Stimulated activated CD4-positive, alpha-beta T cell treated with anti-CD3 and anti-CD28 coated beads, Interleukin-2, amount 100 ng/mL, for 24 hours (primary cell): ENCODE results near the gene TTF2.

Experiments used
- DNase-seq, 2 donors: peaks; one replicate each; pipeline ENCODE4 v3.0.0-alpha.2; 2020

TTF2 gene

DNA sequence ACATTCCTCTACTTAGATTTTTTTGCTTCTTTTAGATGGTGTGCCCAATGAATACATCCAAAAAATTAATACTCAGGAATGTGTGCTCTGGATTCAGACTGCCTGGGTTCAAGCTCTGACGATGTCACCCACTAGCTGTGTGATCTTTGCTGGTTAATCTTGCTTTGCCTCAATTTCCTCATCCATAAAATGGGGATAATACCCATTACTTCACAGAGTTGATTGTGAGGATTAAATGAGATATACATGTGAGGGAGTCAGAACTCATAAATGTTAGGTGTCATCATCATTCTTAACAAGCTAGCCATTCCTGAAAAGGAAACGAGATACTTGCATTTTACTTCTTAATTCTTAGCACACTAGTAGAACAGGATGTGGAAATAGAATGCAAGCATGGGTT, 12.9 kb upstream of the TTF2 start:
- DNase-seq, result no peak

DNA sequence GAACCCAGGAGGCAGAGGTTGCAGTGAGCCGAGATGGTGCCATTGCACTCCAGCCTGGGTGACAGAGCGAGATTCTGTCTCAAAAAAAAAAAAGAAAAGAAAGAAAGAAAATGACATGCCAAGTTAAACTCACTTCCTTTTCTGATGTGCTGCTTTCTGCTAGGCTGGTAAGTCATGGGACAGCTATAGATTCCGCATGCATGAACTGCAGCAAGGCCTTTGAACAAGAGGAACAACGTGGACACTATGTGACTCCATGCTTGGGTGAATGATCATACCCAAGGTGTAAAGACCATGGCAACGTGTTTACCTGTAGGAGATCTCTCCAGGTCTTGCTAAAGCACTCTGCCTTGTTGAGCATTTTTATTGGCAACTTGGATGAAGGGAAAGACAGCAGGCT, 10.3 kb upstream of the TTF2 start:
- no peak for DNase-seq

DNA sequence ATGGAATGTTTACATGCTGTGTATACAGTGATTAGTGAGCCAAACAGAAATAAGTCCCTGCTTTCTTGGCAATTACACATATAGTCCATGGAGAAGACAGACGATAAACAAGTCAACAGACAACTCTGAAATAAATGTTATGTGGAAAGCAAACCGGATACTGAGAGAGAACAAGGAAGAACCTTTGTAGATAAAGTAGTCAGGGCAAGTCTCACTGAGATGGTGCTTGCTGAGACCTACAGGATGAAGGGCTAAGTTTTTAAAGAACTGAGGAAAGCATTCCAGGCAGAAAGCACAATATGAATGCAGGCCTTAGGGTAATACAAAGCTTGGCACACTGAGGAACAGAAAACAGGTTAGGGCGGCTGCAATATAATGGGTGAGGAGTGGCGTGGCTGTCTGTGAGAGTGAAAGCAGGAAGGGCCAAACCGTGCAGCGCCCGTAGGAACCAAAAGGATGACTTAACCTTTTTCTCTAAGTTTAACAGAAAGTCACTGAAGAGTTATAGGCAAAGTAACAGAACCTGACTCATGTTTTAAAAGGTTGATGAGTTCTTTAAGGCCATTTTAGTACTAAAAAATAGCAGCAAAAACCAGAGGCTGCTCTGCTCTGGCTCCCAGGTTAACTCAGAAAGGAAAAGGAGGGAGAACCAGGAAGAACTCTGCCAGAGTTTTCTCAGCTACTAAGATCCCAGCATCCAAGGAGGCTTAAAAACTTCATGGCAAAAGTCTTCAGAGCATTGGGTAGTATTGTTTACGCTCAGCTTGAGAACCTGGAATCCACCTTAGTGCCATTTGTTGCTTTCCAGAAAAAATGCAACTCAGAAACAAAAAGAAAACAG, 8.7 kb upstream of the TTF2 start:
- peak; percentile 32 to 39 for DNase-seq

DNA sequence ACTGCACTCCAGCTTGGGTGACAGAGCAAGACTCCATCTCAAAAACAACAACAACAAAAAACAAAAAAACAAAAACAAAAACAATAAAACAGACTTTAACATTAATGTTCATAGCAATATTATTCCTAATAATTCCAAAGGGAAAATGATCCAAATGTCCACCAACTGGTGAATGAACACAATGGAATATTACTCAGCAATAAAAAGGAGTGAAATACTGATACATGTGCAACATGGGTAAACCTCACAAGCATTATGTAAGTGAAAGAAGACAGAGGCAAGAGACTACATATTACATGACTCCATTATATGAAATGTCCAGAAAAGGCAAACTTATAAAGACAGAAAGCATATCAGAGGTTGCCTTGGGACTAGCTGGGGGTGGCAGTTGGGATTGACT, 6.1 kb upstream of the TTF2 start:
- DNase-seq, result no peak

DNA sequence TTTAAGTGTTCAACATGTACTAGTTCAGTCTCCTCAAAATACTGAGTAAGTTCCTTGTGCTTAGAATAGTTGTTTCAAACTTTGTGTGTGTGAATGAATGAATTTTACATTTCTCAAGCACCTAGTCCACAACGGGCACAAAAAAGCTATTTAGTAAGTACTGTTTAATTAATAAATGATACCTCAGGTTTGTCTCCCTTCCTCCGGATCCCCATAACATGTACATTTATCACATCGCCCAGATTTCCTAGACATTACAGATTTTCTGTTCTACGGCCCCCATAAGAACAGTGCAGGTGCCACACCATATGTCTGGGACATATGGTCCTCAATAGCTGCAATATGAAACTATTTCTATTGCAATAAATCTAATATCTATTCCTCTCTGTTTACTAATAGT, 1.3 kb upstream of the TTF2 start:
- no peak for DNase-seq

DNA sequence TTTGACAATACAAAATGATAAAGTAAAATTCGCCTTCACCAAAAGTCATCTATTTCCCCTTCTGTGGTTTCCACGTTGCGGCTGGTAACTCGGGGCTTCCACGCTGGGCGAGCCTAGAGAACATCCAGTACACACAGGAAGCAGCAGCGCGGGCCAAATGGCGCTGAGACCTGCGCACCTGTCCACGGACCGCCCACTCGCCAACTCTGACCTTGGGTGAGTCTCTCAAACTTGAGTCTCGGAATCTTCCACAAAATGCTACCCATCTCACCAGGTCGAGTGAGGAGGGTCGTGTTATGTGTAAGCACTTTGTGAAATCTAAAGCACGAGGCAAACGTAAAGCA, 820 bp upstream of the TTF2 start:
- peak; percentile 67 to 78 for DNase-seq

DNA sequence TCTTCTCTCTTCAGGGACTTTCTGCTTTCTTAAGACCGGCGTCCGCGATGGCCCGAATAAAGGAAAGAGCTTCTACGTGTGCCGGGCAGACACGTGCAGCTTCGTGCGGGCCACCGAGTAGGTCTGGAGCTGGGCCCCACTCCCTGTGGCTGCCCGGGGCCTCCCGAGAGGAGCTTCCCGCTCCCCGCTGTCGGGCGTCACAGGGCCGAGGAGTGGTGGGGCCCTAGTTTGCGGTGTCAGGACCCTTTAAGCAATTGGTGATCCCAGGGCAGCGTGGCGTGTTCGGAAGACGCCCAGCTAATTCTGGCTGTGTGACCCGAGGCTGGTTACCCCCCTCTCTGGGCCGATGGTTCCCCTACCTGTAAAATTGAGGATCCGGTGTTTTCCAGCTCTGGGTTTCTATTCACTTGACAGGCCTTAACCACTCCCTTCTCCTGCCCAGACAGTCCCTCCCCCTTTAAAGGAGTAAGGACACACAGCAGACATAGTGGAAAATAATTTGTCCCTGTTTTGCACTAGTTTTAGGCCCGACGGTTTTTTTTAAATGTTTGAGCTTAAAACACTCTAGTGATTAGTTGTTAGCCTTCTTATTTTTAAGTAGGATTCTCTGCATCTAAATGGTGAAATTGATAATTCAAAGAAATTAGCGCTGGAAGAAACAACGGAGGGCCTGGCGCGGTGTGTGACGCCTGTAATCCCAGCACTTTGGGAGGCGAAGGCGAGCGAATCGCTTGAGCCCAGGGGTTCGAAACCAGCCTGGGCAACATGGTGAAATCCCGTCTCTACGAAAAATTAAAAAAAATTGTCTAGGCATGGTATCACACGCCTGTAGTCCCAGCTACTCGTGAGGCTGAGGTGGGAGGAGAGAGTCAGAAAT, 553 bp downstream of the TTF2 start:
- peak in 1 of 2 donors; percentile 44 for DNase-seq

DNA sequence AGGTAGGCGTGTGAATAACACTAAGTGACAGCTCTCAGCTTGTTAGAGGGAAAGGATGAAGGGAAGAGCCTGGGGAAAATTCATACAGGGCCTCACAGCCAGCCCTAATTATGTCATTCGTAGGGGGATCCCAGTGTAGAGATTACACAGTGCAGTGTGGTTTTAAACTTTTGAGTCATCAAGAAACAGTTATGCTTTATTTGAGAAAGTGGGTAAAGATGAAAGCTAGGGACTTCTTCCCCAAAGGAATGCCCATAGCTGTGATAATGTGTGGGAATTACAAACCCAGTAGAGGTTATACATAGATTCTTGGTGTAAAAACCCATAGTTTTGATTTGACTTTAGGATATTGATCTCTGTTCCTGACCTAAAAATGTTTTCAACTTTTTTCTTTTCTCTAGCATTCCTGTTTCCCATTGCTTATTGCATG, 1.9 kb downstream of the TTF2 start:
- DNase-seq, result no peak

DNA sequence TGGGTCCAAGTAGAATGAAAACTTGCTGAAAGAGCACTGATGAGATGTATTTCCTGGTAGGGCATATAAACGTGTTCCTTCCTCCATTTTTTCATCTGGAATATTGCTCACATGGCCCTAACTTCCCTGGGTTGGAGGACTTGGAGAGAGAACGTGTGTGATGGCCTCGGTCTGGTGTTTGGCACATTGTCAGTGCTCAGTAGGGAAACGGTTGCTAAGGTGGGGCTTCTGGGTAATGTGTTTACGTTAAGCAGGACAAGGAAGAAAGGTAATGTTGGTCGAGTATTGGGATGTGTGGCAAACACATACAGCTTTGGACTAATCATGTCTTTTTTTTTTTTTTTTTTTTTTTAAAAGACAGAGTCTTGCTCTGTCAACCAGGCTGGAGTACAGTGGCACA, 6.2 kb downstream of the TTF2 start:
- DNase-seq, result no peak

DNA sequence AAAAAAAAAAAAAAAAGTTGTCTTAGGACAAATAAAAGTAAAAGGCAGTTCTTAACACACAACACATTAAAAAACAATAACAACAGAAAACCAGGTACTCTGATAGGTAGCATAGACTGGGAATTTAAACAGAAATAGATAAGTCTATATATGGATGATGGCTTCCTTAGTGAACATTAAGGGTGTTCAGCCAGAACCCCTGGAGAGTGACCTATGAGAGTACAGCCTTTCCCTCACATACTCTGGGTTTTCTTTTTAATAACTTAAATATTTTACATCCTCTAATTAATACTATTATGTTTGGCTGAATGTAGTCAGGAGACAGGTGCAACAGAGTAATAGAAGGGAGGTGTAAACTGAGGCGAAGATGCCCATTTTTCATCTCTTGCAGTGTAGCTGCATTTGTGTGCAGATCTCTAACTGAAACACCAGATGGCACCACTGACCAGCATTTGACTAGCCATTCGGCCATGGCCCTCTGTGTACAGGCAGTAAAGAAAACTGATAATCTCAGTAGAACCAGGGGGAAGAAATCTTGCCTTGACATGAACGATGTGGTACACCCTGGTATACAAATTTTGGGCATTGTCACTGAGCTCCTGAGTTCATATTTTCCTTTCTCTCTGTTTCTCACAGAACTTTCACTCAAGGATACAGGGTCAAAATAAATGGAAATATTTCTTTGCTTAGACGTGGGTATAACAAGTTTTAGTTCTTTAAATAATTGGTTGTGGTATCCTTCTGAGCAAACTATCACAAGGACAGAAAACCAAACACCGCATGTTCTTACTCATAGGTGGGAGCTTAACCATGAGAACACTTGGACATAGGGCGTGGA, 7.6 kb downstream of the TTF2 start:
- DNase-seq, result peak; percentile 26 to 45

DNA sequence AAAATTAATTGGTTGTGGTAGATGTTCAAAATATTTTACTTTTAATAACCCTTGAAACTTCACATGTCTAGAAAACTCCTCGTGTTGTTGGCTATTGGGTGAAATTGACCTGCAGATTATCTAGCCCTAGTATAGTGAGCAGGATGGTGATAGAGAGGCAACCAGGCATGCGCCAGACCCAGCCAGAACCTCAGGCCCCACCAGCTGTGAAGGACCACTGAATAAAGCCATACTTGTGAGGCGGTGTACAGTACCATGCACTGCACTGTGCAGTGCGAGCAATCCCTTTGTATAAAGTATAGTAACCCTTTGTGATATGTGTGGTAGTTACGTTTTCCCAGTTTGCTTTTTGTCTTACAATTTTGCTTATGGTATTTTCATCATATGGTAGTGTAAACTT, 8.5 kb downstream of the TTF2 start:
- no peak for DNase-seq

DNA sequence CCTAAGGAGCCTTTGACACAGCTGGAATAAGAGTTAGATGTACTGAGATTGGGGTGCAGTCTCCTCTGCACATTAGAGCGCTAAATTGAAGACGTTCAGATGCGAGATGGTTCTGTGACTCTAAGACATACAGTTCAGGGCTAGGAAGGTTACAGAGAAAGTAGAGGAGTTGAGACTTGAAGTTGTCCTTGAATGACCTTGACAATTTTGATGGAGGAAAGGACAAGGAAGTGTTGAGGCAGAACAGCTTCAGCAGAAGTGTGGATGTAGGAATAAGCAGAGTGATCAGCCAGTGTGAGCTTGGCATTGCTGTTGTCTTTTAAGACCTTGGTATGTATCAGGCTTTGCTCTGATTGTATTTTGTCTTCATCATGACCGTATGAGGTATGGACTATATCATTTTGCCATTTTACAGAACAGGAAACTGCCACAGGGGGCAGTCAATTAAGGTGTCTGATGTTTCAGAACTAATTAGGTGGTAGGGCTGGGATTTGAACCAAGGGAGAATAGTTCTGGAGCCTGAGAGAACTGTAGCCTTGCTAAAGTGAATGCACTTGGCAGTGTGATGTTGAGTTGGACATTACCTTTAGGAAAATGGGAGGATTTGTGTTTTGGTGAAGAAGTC, 9.2 kb downstream of the TTF2 start:
- no peak for DNase-seq

DNA sequence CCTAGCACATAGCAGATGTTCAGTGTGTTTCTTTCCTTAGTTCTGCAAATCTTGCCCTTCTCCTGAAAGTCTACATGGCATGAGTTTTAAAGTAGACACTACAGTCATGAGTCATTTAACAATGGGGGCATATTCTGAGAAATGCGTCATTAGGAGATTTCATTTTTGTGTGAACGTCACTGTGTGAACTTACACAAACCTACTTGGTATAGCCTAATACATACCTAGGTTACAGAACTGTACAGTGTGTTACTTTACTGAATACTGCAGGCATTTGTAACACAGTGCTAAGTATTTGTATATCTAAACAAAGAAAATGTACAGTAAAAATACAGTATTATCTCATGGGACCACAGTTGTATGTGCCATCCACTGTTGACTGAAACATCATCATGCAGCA, 10.0 kb downstream of the TTF2 start:
- no peak for DNase-seq

DNA sequence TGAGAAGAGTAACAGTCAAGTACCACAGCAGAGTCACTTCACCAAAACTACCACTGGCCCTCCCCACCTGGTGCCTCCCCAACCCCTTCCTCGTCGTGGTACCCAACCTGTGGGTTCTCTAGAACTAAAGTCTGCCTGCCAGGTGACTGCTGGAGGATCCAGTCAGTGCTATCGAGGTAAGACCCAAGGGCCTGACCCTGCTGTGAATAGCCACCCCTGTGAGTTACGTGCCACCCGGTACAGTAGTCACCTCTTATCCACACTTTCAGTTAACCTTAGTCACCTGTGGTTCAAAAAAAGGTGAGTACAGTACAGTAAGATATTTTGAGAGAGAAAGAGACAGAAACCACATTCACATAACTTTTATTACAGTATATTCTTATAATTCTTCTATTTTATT, 16.5 kb downstream of the TTF2 start:
- no peak for DNase-seq

DNA sequence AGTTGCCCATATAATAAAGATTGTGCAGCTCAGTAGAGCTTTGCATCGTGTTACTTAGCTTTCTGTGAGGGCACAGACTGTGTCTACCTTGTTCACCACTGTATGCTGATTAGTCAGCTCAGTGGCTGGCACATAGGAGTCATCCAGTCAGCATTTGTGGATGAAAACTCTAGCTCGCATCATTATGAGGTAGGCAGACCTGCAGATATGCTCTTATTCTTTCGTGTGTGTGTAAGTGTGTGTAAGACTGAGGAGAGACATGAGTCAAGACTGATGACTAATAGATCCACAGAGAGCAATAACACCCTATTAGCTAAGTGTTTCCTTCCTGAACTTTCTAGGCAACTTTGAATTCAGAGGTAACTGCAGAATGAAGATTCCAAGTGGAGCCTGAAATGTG, 17.1 kb downstream of the TTF2 start:
- peak; percentile 48 to 59 for DNase-seq

DNA sequence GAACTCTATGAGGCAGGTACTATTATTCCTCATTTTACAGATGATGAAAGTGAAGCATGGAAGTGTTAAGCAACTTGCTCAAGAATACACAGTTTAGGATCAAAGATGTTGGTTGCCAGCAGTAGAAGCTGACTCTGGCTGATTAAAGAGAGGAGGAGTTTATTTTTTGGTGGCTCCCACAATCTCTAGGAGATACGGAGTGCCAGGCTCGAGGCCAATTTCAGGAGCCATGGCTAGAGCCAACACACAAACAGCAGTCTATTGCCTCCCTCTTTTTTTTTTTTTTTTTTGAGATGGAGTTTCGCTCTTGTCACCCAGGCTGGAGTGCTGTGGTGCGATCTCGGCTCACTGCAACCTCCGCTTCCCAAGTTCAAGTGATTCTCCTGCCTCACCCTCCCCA, 19.6 kb downstream of the TTF2 start:
- no peak for DNase-seq

DNA sequence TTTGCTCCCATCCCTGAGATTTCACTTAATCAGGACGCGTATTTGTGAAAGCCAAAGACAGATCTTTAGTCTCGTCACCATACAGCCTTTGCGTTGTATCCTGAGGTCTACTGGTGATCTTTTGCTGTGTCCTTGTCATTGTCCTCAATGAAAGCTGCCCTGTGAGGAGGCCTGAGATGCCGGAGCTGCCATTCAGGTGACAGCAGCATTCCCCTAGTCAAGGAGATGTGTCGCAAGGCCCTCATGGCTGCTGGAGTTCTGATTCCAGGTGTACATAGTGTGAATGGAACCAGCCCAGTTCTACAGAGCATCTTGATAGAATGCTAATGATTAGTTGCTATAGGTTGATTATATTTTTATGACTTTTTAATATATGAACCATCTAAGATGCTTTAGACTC, 24.1 kb downstream of the TTF2 start:
- no peak for DNase-seq

DNA sequence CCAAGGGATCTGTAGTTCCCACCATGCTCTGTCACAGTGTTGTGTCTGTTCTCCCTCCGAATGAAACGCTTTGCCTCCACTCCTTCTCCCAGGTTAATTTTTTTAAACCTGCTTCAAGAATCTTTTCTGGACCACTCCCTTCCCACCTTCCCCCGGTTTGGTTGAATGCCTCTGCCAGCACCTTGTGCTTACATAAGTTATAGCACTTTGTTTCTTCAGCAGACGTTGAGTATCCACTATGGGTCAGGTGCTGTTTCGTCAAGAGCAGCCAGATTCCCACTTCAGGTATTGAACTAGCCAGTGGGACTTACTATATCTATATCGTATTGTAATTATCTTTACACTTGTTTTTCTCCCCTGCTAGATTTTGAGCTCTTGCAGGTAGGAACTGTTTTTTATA, 27.6 kb downstream of the TTF2 start:
- no peak for DNase-seq

DNA sequence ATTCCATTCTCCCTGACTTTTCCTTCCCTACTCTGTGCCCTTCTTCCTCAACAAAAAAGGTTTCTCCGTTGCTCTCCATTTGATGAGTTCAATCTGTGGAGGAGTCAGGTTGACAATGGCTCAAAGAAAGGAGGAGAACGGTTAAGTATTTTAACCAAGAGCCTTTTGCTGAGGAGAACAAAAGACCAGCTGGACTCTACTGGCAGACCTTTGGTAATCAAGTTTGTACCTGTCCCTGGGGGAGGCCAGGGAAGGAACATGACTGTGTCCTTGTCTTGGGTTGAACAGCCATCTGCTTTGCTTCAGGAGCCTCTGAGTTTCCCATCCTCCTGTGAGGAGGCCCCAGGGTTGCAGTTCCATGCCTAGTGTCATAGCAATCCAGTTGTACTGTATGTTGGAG, 29.9 kb downstream of the TTF2 start:
- no peak for DNase-seq

DNA sequence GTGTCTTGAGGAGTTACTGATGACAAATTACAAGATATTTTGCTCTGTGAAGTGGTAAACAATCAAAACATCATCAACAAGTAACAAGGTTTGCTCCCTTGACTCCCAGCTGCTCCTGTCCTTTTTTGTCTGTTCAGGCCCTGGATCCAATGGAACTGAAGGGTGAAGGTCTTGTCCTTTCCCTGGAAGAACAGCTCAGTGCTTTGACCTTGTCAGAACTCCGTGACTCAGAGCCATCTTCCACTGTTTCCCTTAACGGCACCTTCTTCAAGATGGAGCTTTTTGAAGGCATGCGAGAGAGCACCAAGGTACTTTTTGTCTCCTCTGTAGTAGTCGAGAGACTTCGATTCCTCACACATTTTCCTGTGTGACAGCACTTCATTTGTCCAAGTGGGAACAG, 32.5 kb downstream of the TTF2 start:
- DNase-seq, result no peak

DNA sequence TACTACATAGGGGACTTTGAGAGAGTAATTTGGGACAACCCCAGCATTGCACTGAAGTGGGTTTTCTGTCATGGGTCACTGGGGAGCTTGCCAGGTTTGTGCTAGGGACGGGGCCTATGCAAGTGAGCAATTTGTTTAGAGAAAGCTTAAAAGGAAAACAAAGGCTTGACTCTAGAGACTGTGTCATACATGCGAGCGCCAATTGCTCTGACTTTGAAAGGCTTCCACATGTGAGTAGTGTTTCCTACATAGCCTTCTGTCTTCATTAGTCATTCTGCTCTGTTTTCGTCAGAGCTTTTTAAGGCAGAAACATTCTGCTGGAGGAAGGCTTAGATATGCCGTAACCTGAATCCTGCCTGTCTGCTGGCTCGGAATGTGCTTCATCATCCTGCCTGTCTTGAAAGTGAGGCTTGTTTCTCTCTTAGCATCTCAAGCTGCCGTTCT, 33.0 kb downstream of the TTF2 start:
- peak in 1 of 2 donors; percentile 6 for DNase-seq

DNA sequence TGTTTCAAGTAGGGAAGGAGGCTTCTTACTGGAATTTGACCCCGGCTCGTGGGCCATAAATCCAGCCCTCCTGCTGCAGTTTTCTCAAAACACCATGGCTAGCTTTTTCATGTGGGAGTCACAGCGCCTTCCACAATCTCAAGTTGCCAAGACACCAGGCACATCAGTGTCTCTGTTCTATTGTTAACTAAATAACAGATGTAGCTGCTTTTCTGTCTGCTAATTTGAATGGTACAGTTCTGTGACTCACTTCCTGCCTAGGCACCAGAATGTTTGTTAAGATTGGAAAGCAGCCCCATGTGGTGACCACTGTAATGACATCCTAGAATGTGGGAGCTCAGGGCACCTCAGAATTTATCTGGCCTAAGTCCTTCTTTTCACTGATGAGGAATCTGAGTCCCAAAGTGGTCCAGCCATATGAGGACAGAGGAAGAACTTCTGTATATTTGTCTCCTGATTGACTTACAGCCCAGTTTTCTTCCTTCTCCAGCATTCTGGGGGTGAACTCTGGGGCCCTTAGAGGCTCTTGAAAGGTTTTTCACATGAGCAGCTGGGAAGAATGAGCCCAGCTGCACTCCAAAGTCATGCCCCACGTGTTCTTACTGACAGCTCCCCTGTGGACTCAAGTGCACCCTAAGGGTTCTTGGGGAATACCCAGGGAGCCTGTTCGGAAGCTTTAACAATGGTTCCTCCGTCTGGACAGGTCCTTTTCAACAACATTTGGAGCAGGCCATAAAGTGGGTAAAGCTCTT, 33.9 kb downstream of the TTF2 start:
- DNase-seq, result peak; percentile 26 to 42
